IMR-90 (cell line): ENCODE measurements around the gene WSB1. TPM values are rescaled to one million over a fixed set of nuclear protein-coding genes. Genes with fewer than 3 reads are reported as not detected.

Experiments
- ATAC-seq: fragments of 200-7000 bp; cut with Tn5 transposase; 2 replicates; pipeline ENCODE4 v1.9.1; 2020; ENCODE audit warnings: low read depth, mild to moderate bottlenecking, moderate library complexity
- BruUV-seq: library from RNA; stranded (reverse); fragments of 400-500 nt; replicated peaks from 2 replicates; lab custom pipeline; 2021; lab: Mats Ljungman, UMichigan
- CTCF ChIA-PET: fragments of 300-600 bp; formaldehyde crosslinking; extraction: SDS; loops from one replicate; lab custom pipeline; 2021; ENCODE audit warnings: antibody characterized with exemption; lab: Yijun Ruan, JAX
- POLR2A ChIA-PET: fragments of 300-600 bp; sonication (Branson Sonifier 250); formaldehyde crosslinking; loops from one replicate; lab custom pipeline; 2022; ENCODE audit warnings: antibody characterized with exemption; ENCODE audit not compliant: unreplicated experiment; lab: Charles Lee
- DNase-seq: peaks from one replicate; pipeline ENCODE4 v3.0.0; 2013
- H2AFZ ChIP-seq: replicated peaks from 2 replicates; pipeline ENCODE3; 2013; ENCODE audit warnings: low read length, mild to moderate bottlenecking; ENCODE audit not compliant: poor library complexity
- H2AK5ac ChIP-seq: 2 replicates; pipeline ENCODE4 v1.6.1; 2013; ENCODE audit warnings: low read depth, low read length, inconsistent platforms
- H2AK9ac ChIP-seq: replicated peaks from 2 replicates; pipeline ENCODE3; 2013; ENCODE audit warnings: mild to moderate bottlenecking, low read depth, low read length, moderate library complexity; ENCODE audit not compliant: poor library complexity
- H2BK120ac ChIP-seq: 2 replicates; pipeline ENCODE4 v1.6.1; 2013; ENCODE audit warnings: low read depth, low read length, inconsistent platforms
- H2BK15ac ChIP-seq: 3 replicates; pipeline ENCODE4 v1.6.1; 2013; ENCODE audit warnings: low read depth, low read length, inconsistent platforms
- H2BK20ac ChIP-seq: 2 replicates; pipeline ENCODE4 v1.6.1; 2013; ENCODE audit warnings: low read depth, mild to moderate bottlenecking, inconsistent platforms, low read length, moderate library complexity
- H2BK5ac ChIP-seq: 2 replicates; pipeline ENCODE4 v1.6.1; 2013; ENCODE audit warnings: mild to moderate bottlenecking, low read depth, low read length, inconsistent platforms; ENCODE audit not compliant: poor library complexity, severe bottlenecking
- H3K14ac ChIP-seq: replicated peaks from 2 replicates; pipeline ENCODE4 v1.6.1; 2013; ENCODE audit warnings: low read depth, low read length, inconsistent platforms
- H3K18ac ChIP-seq: 2 replicates; pipeline ENCODE4 v1.6.1; 2013; ENCODE audit warnings: low read depth, low read length, control low read depth
- H3K23ac ChIP-seq: 2 replicates; pipeline ENCODE4 v1.6.1; 2013; ENCODE audit warnings: low read depth, low read length, inconsistent platforms
- H3K27ac ChIP-seq: 2 replicates; pipeline ENCODE4 v1.5.1; 2013; ENCODE audit warnings: mild to moderate bottlenecking, control low read depth, low read length; ENCODE audit not compliant: insufficient read depth
- H3K27me3 ChIP-seq: 2 replicates; pipeline ENCODE4 v1.6.1; 2013; ENCODE audit warnings: low read length; ENCODE audit not compliant: control insufficient read depth, insufficient read depth
- H3K36me3 ChIP-seq: 2 replicates; pipeline ENCODE4 v1.6.1; 2013; ENCODE audit warnings: low read length, mixed read lengths; ENCODE audit not compliant: control insufficient read depth, insufficient read depth
- H3K4ac ChIP-seq: 2 replicates; pipeline ENCODE4 v1.6.1; 2013; ENCODE audit warnings: low read depth, low read length, inconsistent platforms
- H3K4me1 ChIP-seq: 2 replicates; pipeline ENCODE4 v1.6.1; 2013; ENCODE audit warnings: low read length, mixed read lengths; ENCODE audit not compliant: control insufficient read depth, insufficient read depth
- H3K4me2 ChIP-seq: 2 replicates; pipeline ENCODE4 v1.6.1; 2013; ENCODE audit warnings: low read depth, mild to moderate bottlenecking, control low read depth, low read length, moderate library complexity
- H3K4me3 ChIP-seq: 2 replicates; pipeline ENCODE4 v1.5.1; 2013; ENCODE audit warnings: low read depth, mild to moderate bottlenecking, control low read depth, low read length, moderate library complexity; ENCODE audit not compliant: insufficient read depth
- H3K56ac ChIP-seq: 2 replicates; pipeline ENCODE4 v1.6.1; 2013; ENCODE audit warnings: low read length, inconsistent platforms; ENCODE audit not compliant: insufficient read depth; ENCODE audit errors: extremely low read depth
- H3K79me1 ChIP-seq, 2 experiments: 2 replicates each; pipeline ENCODE4 v1.6.1; 2013; ENCODE audit warnings: low read length in 2 of 2, inconsistent platforms in 1 of 2, low read depth in 1 of 2
- H3K9ac ChIP-seq: 2 replicates; pipeline ENCODE4 v1.6.1; 2013; ENCODE audit warnings: low read depth, low read length, control low read depth
- H3K9me1 ChIP-seq: 2 replicates; pipeline ENCODE4 v1.6.1; 2013; ENCODE audit warnings: low read length, inconsistent platforms; ENCODE audit not compliant: insufficient read depth
- H3K9me3 ChIP-seq: 2 replicates; pipeline ENCODE4 v1.6.1; 2013; ENCODE audit warnings: low read length; ENCODE audit not compliant: control insufficient read depth, insufficient read depth
- H4K20me1 ChIP-seq: 2 replicates; pipeline ENCODE4 v1.6.1; 2013; ENCODE audit warnings: low read length, inconsistent platforms; ENCODE audit not compliant: insufficient read depth
- H4K5ac ChIP-seq: 2 replicates; pipeline ENCODE4 v1.6.1; 2013; ENCODE audit warnings: mild to moderate bottlenecking, low read depth, low read length, control low read depth
- H4K8ac ChIP-seq, 2 experiments: 2 replicates each; pipeline ENCODE4 v1.6.1; 2013; ENCODE audit warnings: low read depth in 2 of 2, low read length in 2 of 2, control low read depth in 1 of 2, inconsistent platforms in 1 of 2
- H4K91ac ChIP-seq: 2 replicates; pipeline ENCODE4 v1.6.1; 2013; ENCODE audit warnings: low read depth, low read length, inconsistent platforms; ENCODE audit not compliant: insufficient read depth
- CEBPB ChIP-seq: IDR thresholded peaks from 2 replicates; pipeline ENCODE4 v1.6.1; 2012; ENCODE audit warnings: low read depth, low read length, improper control_type of control experiment
- MAFK ChIP-seq: IDR thresholded peaks from 2 replicates; pipeline ENCODE4 v1.6.1; 2012; ENCODE audit warnings: low read depth, low read length, improper control_type of control experiment
- WGBS, 2 experiments: methylation state at CpG; one replicate each; pipeline versions ENCODE4 v1.1.5 to v1.1.7; 2013; ENCODE audit warnings: missing lambda C conversion rate in 2 of 2; ENCODE audit not compliant: insufficient read length in 1 of 2; ENCODE audit errors: extremely low coverage in 2 of 2; 5-methylcytosine and 5-hydroxymethylcytosine counted together
- dilution Hi-C: fragments of 300-500 bp; cut with HindIII; formaldehyde crosslinking; loops from one replicate; pipeline ENCODE4 v1.14.3; 2018; ENCODE audit warnings: low sequenced_read_pairs; ENCODE audit not compliant: unreplicated experiment
- in situ Hi-C: fragments of 300-500 bp; cut with MboI; formaldehyde crosslinking; loops from 3 replicates; pipeline ENCODE4 v1.14.3; 2019; ENCODE audit warnings: low sequenced_read_pairs, inconsistent platforms, mixed read lengths
- intact Hi-C: fragments of 100-400 bp; cut with micrococcal nuclease; formaldehyde crosslinking; loops from 2 replicates; pipeline ENCODE4 v1.10.0; 2022
- polyA plus RNA-seq, 3 experiments: library from polyadenylated mRNA; depleted of rRNA; stranded (reverse); fragments of >200 nt; gene quantifications; 2 replicates each; pipeline ENCODE4 v1.2.3, GENCODE V29; 2012; ENCODE audit warnings: low replicate concordance in 1 of 3
- total RNA-seq: library from RNA; depleted of rRNA; stranded (reverse); fragments of >200 nt; gene quantifications from 2 replicates; pipeline ENCODE4 v1.2.3, GENCODE V29; 2012

Gene WSB1
- total and polyA plus RNA-seq, 2 of the 4 experiments (the other 2 are of a cell fraction), result 140 to 266 TPM

- Histone ChIP-seq H3K4me1 (peaks cover 2% of the 10 kb centered on the region; the same call in 1 of the 2 replicates), H3K4me2 (no peak overlapping the region), H3K9ac (no peak overlapping the region), H4K8ac (no peak overlapping the region), H4K91ac (no peak overlapping the region), H2BK120ac (no peak overlapping the region), H3K18ac (no peak overlapping the region), H3K79me1 (no peaks in the 10 kb centered on the region), H3K9me3 (no peaks in the 10 kb centered on the region), H3K14ac (no peak overlapping the region), H4K20me1 (no peaks in the 10 kb centered on the region), H2AFZ (no peak overlapping the region), H3K9me1 (no peaks in the 10 kb centered on the region), H3K4ac (no peak overlapping the region), H2BK15ac (no peak overlapping the region), H3K27ac (no peak overlapping the region), H3K36me3 (no peaks in the 10 kb centered on the region), H4K5ac (no peak overlapping the region), H2AK9ac (no peak overlapping the region), H2BK5ac (no peak overlapping the region), H3K27me3 (peaks cover 2% of the 10 kb centered on the region; the same call in 1 of the 2 replicates), H3K23ac (no peak overlapping the region), H3K4me3 (no peak overlapping the region), H2AK5ac (no peak overlapping the region), H2BK20ac (no peak overlapping the region), H3K56ac (no peak overlapping the region)
- BruUV-seq, result no TSS peak
- intact Hi-C loops, result no loop called here
- ChIA-PET POLR2A (no interaction called here), CTCF (no interaction called here)
- in situ Hi-C loops, result no loop called here
- TF ChIP-seq MAFK (no peak), CEBPB (peak; percentile 81)
- DNase-seq (peak; percentile 50), ATAC-seq (peak; percentile 65)
- no CpG with 5 or more reads among the region's 1 CpG for WGBS, 2 experiments
- dilution Hi-C loops, result no loop called here
These were observed 11.8 kb upstream of the WSB1 start for GRCh38 chr17:27282054-27282551.
